Osteocyte (in vitro differentiated cells): ENCODE results near the gene RFLNA. TPM values are rescaled to one million over a fixed set of nuclear protein-coding genes. Genes with fewer than 3 reads are reported as not detected.

Experiments used
- DNase-seq: peaks from one replicate; pipeline ENCODE4 v3.0.0; 2021; ENCODE audit warnings: mixed read lengths; ENCODE audit not compliant: unreplicated experiment; ENCODE audit errors: extremely low spot score
- H3K27ac Mint-ChIP-seq: one replicate; pipeline ENCODE4 v1.8.0; 2021; ENCODE audit warnings: mild to moderate bottlenecking, mixed read lengths; ENCODE audit not compliant: unreplicated experiment
- H3K27me3 Mint-ChIP-seq: one replicate; pipeline ENCODE4 v1.8.0; 2021; ENCODE audit warnings: mixed read lengths; ENCODE audit not compliant: unreplicated experiment
- H3K36me3 Mint-ChIP-seq: one replicate; pipeline ENCODE4 v1.8.0; 2021; ENCODE audit warnings: mixed read lengths; ENCODE audit not compliant: unreplicated experiment
- H3K4me1 Mint-ChIP-seq: one replicate; pipeline ENCODE4 v1.8.0; 2021; ENCODE audit warnings: mixed read lengths; ENCODE audit not compliant: unreplicated experiment
- H3K4me3 Mint-ChIP-seq: one replicate; pipeline ENCODE4 v1.8.0; 2021; ENCODE audit warnings: mild to moderate bottlenecking, moderate library complexity, mixed read lengths; ENCODE audit not compliant: unreplicated experiment
- H3K9me3 Mint-ChIP-seq: one replicate; pipeline ENCODE4 v1.8.0; 2021; ENCODE audit warnings: mixed read lengths; ENCODE audit not compliant: unreplicated experiment
- CTCF ChIP-seq: fragments of 200-600 bp; sonication (generic); IDR thresholded peaks from 2 replicates; pipeline ENCODE4 v1.5.0; 2021; ENCODE audit warnings: antibody characterized with exemption, mild to moderate bottlenecking, moderate library complexity
- microRNA-seq: library from miRNA; unstranded; fragments of <30 nt; microRNA quantifications from one replicate; pipeline ENCODE4 v1.1.0, GENCODE V29; 2020; ENCODE audit not compliant: unreplicated experiment
- total RNA-seq: library from RNA; stranded (reverse); gene quantifications from 2 replicates; pipeline ENCODE4 v1.2.1, GENCODE V29; 2021

RFLNA gene
- total RNA-seq, 1 donor from 2014 or later = 0.91 TPM

- Mint-ChIP-seq H3K27ac (peak overlapping the region; percentile 56), H3K36me3 (peaks cover 26% of the 10 kb centered on the region), H3K27me3 (no peaks in the 10 kb centered on the region), H3K9me3 (no peaks in the 10 kb centered on the region), H3K4me3 (no peak overlapping the region), H3K4me1 (peaks cover 17% of the 10 kb centered on the region)
- TF ChIP-seq CTCF = no peak
- no peak for DNase-seq
Measured at GRCh38 chr12:124361074-124361970, 66.4 kb downstream of the RFLNA start.

GRCh38 chr12:124361996-124362395, 67.1 kb downstream of the RFLNA start:
- no peak overlapping the region for H3K4me3 Mint-ChIP-seq
- H3K27ac Mint-ChIP-seq = no peak overlapping the region
- TF ChIP-seq CTCF = no peak
- H3K36me3 Mint-ChIP-seq = peaks cover 26% of the 10 kb centered on the region
- no peaks in the 10 kb centered on the region for H3K9me3 Mint-ChIP-seq
- peaks cover 17% of the 10 kb centered on the region for H3K4me1 Mint-ChIP-seq
- DNase-seq = no peak
- no peaks in the 10 kb centered on the region for H3K27me3 Mint-ChIP-seq

- H3K4me1 Mint-ChIP-seq = peaks cover 27% of the 10 kb centered on the region
- no peaks in the 10 kb centered on the region for H3K27me3 Mint-ChIP-seq
- no peaks in the 10 kb centered on the region for H3K9me3 Mint-ChIP-seq
- H3K27ac Mint-ChIP-seq = no peak overlapping the region
- no peak for DNase-seq
- H3K4me3 Mint-ChIP-seq = no peak overlapping the region
- H3K36me3 Mint-ChIP-seq = peaks cover 14% of the 10 kb centered on the region
- no peak for TF ChIP-seq CTCF
Measured at GRCh38 chr12:124363353-124363965, 68.6 kb downstream of the RFLNA start.

GRCh38 chr12:124364543-124364942, 69.7 kb downstream of the RFLNA start:
- peaks cover 12% of the 10 kb centered on the region for H3K36me3 Mint-ChIP-seq
- no peak for TF ChIP-seq CTCF
- no peak overlapping the region for H3K4me3 Mint-ChIP-seq
- no peaks in the 10 kb centered on the region for H3K27me3 Mint-ChIP-seq
- H3K9me3 Mint-ChIP-seq = no peaks in the 10 kb centered on the region
- DNase-seq = no peak
- H3K4me1 Mint-ChIP-seq = peaks cover 33% of the 10 kb centered on the region
- no peak overlapping the region for H3K27ac Mint-ChIP-seq

Small RNA genes within 50 kb of the gene (microRNA-seq; reads per million reads assigned to microRNA genes)
- gene MIR6880 = 2.7 reads per million
